Ascending aorta (tissue), 2 donors: Measurements from ENCODE around the gene CDKL5. TPM values are rescaled to one million over a fixed set of nuclear protein-coding genes. Genes with fewer than 3 reads are reported as not detected.

Experiments used
- DNase-seq, 2 donors: peaks; one replicate each; pipeline ENCODE4 v3.0.0-alpha.2; 2019; ENCODE audit warnings: low spot score in 2 of 2
- H3K27ac ChIP-seq, 2 donors: fragments of 200-600 bp; sonication (generic); one replicate each; pipeline ENCODE4 v1.5.1; 2016 to 2017; ENCODE audit warnings: mild to moderate bottlenecking in 1 of 2
- H3K27me3 ChIP-seq: fragments of 200-600 bp; sonication (generic); one replicate; pipeline ENCODE4 v1.5.1; 2017
- H3K36me3 ChIP-seq, 2 donors: fragments of 200-600 bp; sonication (generic); one replicate each; pipeline ENCODE4 v1.5.1; 2016
- H3K4me1 ChIP-seq, 2 donors: fragments of 200-600 bp; sonication (generic); one replicate each; pipeline ENCODE4 v1.5.1; 2016 to 2017; ENCODE audit warnings: mild to moderate bottlenecking in 1 of 2
- H3K4me3 ChIP-seq, 2 donors: fragments of 200-600 bp; sonication (generic); one replicate each; pipeline ENCODE4 v1.5.1; 2016 to 2017; ENCODE audit warnings: mild to moderate bottlenecking in 1 of 2
- H3K9me3 ChIP-seq, 2 donors: fragments of 200-600 bp; sonication (generic); one replicate each; pipeline ENCODE4 v1.5.1; 2016
- CTCF ChIP-seq, 3 experiments: fragments of 200-600 bp in 2 of 3; fragments of 450-650 bp in 1 of 3; sonication (generic) in 2 of 3; IDR thresholded peaks; one replicate each; pipeline ENCODE4 v1.5.1; 2016 to 2019; ENCODE audit warnings: antibody characterized with exemption in 3 of 3, mild to moderate bottlenecking in 1 of 3, moderate library complexity in 1 of 3
- intact Hi-C: fragments of 100-400 bp; cut with DNase I; formaldehyde crosslinking; loops from one replicate; pipeline ENCODE4 v1.15.1; 2023
- total RNA-seq: library from RNA; depleted of rRNA; stranded (reverse); fragments of >200 nt; gene quantifications from one replicate; pipeline ENCODE4 v1.1.0, GENCODE V29; 2016

Gene CDKL5
- total RNA-seq, 1 donor from 2014 or later, result 18.6 TPM

GRCh38 chrX:18692541-18692940 is 267.1 kb downstream of the CDKL5 start:
- intact Hi-C loops, result no loop called here
- no peak for DNase-seq
- no peak for TF ChIP-seq CTCF (IDR thresholded peaks at IDR 0.05)
- Histone ChIP-seq H3K36me3 (no peaks in the 10 kb centered on the region), H3K4me1 (no peaks in the 10 kb centered on the region), H3K27ac (no peak overlapping the region), H3K4me3 (no peak overlapping the region), H3K27me3 (no peaks in the 10 kb centered on the region), H3K9me3 (no peaks in the 10 kb centered on the region)

GRCh38 chrX:18696653-18697052 is 271.2 kb downstream of the CDKL5 start:
- TF ChIP-seq CTCF (IDR thresholded peaks at IDR 0.05), result no peak
- intact Hi-C loops, result no loop called here

GRCh38 chrX:18698737-18699650 is 273.6 kb downstream of the CDKL5 start:
- Histone ChIP-seq H3K27me3 (no peaks in the 10 kb centered on the region), H3K36me3 (no peaks in the 10 kb centered on the region), H3K4me3 (no peak overlapping the region), H3K4me1 (peaks cover 0 to 3% of the 10 kb centered on the region in 2 donors), H3K9me3 (no peaks in the 10 kb centered on the region), H3K27ac (no peak overlapping the region)
- TF ChIP-seq CTCF (IDR thresholded peaks at IDR 0.05), result no peak
- intact Hi-C loops, result no loop called here
- DNase-seq, result no peak

More at GRCh38 chrX:18696653-18697052, 271.2 kb downstream of the CDKL5 start:
- Histone ChIP-seq H3K4me1 (no peaks in the 10 kb centered on the region), H3K4me3 (no peak overlapping the region), H3K27me3 (no peaks in the 10 kb centered on the region), H3K27ac (no peak overlapping the region), H3K9me3 (no peaks in the 10 kb centered on the region), H3K36me3 (no peaks in the 10 kb centered on the region)
- DNase-seq, result no peak

GRCh38 chrX:18701621-18702361 is 276.4 kb downstream of the CDKL5 start:
- Histone ChIP-seq H3K4me3 (no peak overlapping the region), H3K4me1 (peaks cover 0 to 3% of the 10 kb centered on the region in 2 donors), H3K27ac (peak overlapping the region in 1 of 2 donors; percentile 14), H3K27me3 (no peaks in the 10 kb centered on the region), H3K36me3 (no peaks in the 10 kb centered on the region), H3K9me3 (no peaks in the 10 kb centered on the region)
- no peak for TF ChIP-seq CTCF (IDR thresholded peaks at IDR 0.05)
- intact Hi-C loops, result no loop called here
- DNase-seq, result no peak

DNA sequence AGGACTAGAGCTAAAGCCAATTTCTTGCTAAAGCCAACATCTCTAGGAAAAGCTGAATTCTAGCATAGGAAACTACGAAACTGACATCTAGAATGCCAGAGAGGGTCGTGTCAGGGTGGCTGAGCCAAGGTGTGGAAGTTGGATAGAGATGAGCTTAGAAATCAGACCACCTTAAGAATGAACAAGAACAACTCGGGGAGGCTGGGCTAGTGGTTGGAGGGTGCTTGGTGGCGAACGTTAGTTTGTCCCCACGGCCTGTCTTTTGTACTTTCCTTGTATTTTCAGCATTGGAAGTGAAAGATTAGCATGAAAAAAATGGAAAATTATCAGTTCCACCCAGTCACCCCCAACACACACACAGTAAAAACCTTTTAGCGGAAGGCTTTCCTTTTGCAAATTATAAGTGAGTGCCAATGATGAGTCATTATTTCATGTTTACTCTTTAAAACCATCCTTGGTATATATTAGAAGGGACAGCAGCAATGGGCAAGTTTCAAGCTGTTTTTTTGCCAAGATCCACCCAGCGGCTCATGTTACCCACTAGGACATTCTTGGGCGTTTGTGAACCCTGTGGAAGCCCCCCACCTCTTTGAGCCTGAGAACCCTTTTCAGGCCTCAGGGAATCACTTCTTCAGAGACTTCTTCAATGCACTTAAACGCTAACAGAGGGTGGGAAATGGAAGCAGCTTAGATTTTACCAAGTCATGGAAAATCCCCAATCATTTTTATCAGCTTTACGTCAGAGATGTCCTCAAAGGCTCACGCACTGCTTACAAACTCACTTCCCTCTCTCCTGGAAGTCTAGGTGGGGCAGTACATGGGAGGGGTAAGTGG is 277.2 kb downstream of the CDKL5 start:
- Histone ChIP-seq H3K4me1 (peaks cover 0 to 3% of the 10 kb centered on the region in 2 donors), H3K36me3 (no peaks in the 10 kb centered on the region), H3K27ac (peak overlapping the region in 1 of 2 donors; percentile 14), H3K27me3 (no peaks in the 10 kb centered on the region), H3K4me3 (no peak overlapping the region), H3K9me3 (no peaks in the 10 kb centered on the region)
- no peak for TF ChIP-seq CTCF (IDR thresholded peaks at IDR 0.05)
- intact Hi-C loops, result no loop called here
- DNase-seq, result no peak
